HFFc6 (cell line): ENCODE data around the gene WASF1. TPM values are rescaled to one million over a fixed set of nuclear protein-coding genes. Genes with fewer than 3 reads are reported as not detected.

Source experiments
- DNase-seq: peaks from one replicate; pipeline ENCODE4 v3.0.0-alpha.2; 2018
- H3K27ac Mint-ChIP-seq: 2 replicates; pipeline ENCODE4 v1.8.0; 2020; ENCODE audit warnings: mild to moderate bottlenecking, mixed read lengths
- H3K27me3 Mint-ChIP-seq: 2 replicates; pipeline ENCODE4 v1.8.0; 2021; ENCODE audit warnings: mild to moderate bottlenecking, moderate library complexity, mixed read lengths; ENCODE audit not compliant: insufficient read depth
- H3K36me3 Mint-ChIP-seq: 2 replicates; pipeline ENCODE4 v1.8.0; 2021; ENCODE audit warnings: low read depth, mixed read lengths
- H3K4me1 Mint-ChIP-seq: 2 replicates; pipeline ENCODE4 v1.8.0; 2020; ENCODE audit warnings: low read depth, mixed read lengths
- H3K4me3 Mint-ChIP-seq: 2 replicates; pipeline ENCODE4 v1.8.0; 2020; ENCODE audit warnings: mild to moderate bottlenecking, moderate library complexity, mixed read lengths
- H3K9me3 Mint-ChIP-seq: 2 replicates; pipeline ENCODE4 v1.8.0; 2020; ENCODE audit warnings: mild to moderate bottlenecking, mixed read lengths
- CTCF ChIP-seq: fragments of 200-600 bp; sonication (generic); IDR thresholded peaks from 2 replicates; pipeline ENCODE4 v1.5.0; 2021; ENCODE audit warnings: antibody characterized with exemption, mild to moderate bottlenecking
- total RNA-seq, 6 experiments: library from RNA; stranded (reverse); fragmentation: NEBNext Ultra II Directional; extraction: Animal tissue kit (Norgen Biotek cat#: 25700); gene quantifications; 2 replicates in 1 of 6; 3 replicates in 5 of 6; pipeline ENCODE4 v1.2.3, GENCODE V29; 2021

The WASF1 gene
- total RNA-seq, 6 experiments from 2014 or later = 11.6 to 13.5 (median 12.3) TPM

DNA sequence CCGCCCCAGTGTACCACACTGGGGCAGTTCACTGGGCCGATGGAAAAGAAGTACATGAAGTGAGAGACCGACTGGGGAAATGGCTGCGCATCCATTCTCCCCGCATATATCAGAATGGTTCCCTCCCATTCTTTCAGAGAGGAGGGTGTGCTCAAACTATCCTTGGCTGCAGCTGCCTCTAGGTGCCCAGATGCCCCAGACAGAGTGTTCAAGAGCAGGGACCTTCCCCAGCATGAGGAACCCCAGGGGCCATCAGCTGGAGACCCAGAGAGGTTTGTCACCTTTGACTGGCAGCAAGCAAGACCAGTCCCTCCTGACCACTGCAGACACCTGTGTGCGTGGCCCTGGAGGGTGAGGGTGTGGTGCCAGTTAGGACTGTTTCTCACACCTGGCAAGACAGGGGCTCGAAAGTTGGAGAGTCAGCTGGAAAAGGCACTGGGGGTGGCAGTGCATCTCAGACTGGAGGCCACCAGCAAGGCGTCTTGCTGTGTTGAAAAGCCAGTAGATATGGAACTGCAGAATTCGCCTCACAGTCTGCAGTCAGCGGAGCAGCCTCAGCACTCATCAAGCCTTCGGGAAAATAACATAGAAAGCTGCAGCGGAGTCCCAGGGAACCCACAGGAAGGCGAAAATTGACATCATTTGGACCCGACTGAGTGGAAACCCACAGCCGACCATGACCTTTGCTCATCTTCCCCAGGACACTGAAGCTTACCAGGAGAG, 124.6 kb downstream of the WASF1 start:
- Mint-ChIP-seq H3K4me1 (no peaks in the 10 kb centered on the region; the same call in 1 of the 2 replicates), H3K9me3 (no peaks in the 10 kb centered on the region), H3K27me3 (peaks cover 32% of the 10 kb centered on the region), H3K27ac (no peak overlapping the region), H3K4me3 (no peak overlapping the region), H3K36me3 (no peaks in the 10 kb centered on the region)
- no peak for DNase-seq
- no peak for TF ChIP-seq CTCF

DNA sequence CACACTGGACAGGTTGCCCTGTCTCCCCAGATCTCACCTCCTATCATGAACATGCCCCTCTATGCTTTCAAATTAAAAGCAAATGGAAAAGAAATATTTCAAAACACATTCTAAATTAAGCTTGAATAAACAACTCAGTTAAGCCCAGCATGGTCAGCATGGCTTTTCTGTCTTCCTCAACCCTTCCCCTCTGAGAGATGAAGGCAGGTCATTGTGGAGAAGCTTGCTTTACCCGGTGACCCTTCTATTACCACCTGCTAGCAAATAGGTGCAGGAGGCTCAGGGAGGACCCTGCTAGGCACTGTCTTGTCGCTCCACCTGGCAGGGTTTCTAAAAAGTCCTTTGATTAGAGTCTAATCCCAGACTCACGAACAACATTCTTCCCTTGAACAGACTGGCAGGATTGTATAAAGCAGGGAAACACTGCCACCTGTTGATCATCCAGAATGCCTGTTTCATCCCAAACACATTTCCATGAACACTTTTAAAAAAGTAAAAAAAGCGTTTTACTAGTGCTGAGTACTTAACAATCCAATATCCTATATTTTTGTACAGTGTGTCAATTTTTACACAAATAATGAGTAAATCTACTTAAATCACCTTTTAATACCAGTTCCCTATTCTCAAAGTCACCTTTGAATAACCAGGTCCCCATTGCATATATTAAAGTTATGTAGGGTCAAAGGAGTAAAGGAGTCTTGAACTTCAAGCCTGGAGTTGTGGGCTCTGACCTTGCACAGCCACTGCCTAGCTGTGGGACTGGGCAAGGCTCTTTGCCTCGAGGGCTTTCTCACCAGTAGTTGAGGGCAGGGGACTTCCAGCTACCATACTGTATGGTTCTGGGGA, 125.9 kb downstream of the WASF1 start:
- TF ChIP-seq CTCF = peak; percentile 85
- no peaks in the 10 kb centered on the region for H3K9me3 Mint-ChIP-seq
- H3K36me3 Mint-ChIP-seq = no peaks in the 10 kb centered on the region
- no peak overlapping the region for H3K4me3 Mint-ChIP-seq
- peaks cover 37% of the 10 kb centered on the region for H3K27me3 Mint-ChIP-seq
- H3K4me1 Mint-ChIP-seq = no peaks in the 10 kb centered on the region; the same call in 1 of the 2 replicates
- H3K27ac Mint-ChIP-seq = no peak overlapping the region
- peak; percentile 66 for DNase-seq

- TF ChIP-seq CTCF = no peak
- DNase-seq = no peak
- Mint-ChIP-seq H3K36me3 (no peaks in the 10 kb centered on the region), H3K4me3 (no peak overlapping the region), H3K4me1 (no peaks in the 10 kb centered on the region; the same call in 1 of the 2 replicates), H3K27ac (no peak overlapping the region), H3K27me3 (peaks cover 31% of the 10 kb centered on the region), H3K9me3 (peaks cover 5% of the 10 kb centered on the region)
Observed at GRCh38 chr6:110050440-110050813, 129.0 kb downstream of the WASF1 start.

Other genes starting within 250 kb of the WASF1 start
- gene GPR6, start 201.4 kb downstream of the WASF1 start, total RNA-seq = not detected
- gene CDC40, start 757 bp upstream of the WASF1 start, total RNA-seq = 10 to 100 TPM; 18.7 to 20.1 (median 19.6) TPM
- not detected for gene METTL24, start 178.7 kb upstream of the WASF1 start, total RNA-seq
- 1 to 10 TPM in 3 of 6 experiments, under 1 TPM in 3; 0.50 to 1.2 (median 0.98) TPM for gene DDO, start 235.9 kb upstream of the WASF1 start, total RNA-seq